ENCODE measurements around the gene FBXW11. TPM values are rescaled to one million over a fixed set of nuclear protein-coding genes. Genes with fewer than 3 reads are reported as not detected.

Gene FBXW11
- total and polyA plus RNA-seq, 2 of the 8 experiments (the other 6 are each of a cell fraction or from before 2014, with no cell fraction given): 45.0 to 75.6 TPM

- TF ChIP-seq KDM4A (IDR thresholded peaks at IDR 0.05; ENCODE audit: low read depth, low read length, severe bottlenecking): no peak
These were observed 69.1 kb downstream of the FBXW11 start (continued) for GRCh38 chr5:171937351-171937750.

Data from H1 (cell line).